ENCODE results near the gene RAB11FIP3. TPM values are rescaled to one million over a fixed set of nuclear protein-coding genes. Genes with fewer than 3 reads are reported as not detected.

The RAB11FIP3 gene
- total RNA-seq, 2 experiments from 2014 or later: 29.0 to 51.2 TPM

- Histone ChIP-seq H3K9me2 (ENCODE audit: insufficient read depth, low read length) (no peaks in the 10 kb centered on the region), H3K9me3 (ENCODE audit: low read length) (no peaks in the 10 kb centered on the region), H3K4me1 (ENCODE audit: insufficient read depth, low read length, poor library complexity, severe bottlenecking) (peaks cover 27% of the 10 kb centered on the region), H2AFZ (ENCODE audit: low read length) (no peak overlapping the region), H3K79me2 (ENCODE audit: insufficient read depth, low read depth, low read length) (no peaks in the 10 kb centered on the region), H3K36me3 (ENCODE audit: insufficient read depth, low read length) (no peaks in the 10 kb centered on the region), H3K4me3 (ENCODE audit: low read depth, low read length, poor library complexity, severe bottlenecking) (no peak overlapping the region), H4K20me1 (ENCODE audit: insufficient read depth, low read length) (no peaks in the 10 kb centered on the region), H3K27ac (ENCODE audit: low read depth, low read length, poor library complexity, severe bottlenecking) (no peak overlapping the region), H3K4me2 (ENCODE audit: low read length) (no peak overlapping the region)
- TF ChIP-seq CTCF (conservative IDR thresholded peaks at IDR 0.05; ENCODE audit: low read length) (no peak), EZH2phosphoT487 (IDR thresholded peaks at IDR 0.05; ENCODE audit: borderline replicate concordance, low read depth, low read length) (no peak)
- no peak for DNase-seq (ENCODE audit: low spot score)
- intact Hi-C loops (cut with micrococcal nuclease; ENCODE audit: unreplicated experiment): loop anchor here (5.0 kb wide), 1 partner anchor 183 kb away; the partner anchor contains the start of gene PGAP6
- no TSS peak for BruUV-seq (replicated peaks)
- ChIA-PET POLR2A (no interaction called here), CTCF (ENCODE audit: unreplicated experiment) (no interaction called here)
These were observed 139.4 kb downstream of the RAB11FIP3 start for GRCh38 chr16:564690-565418.

- no peaks in the 10 kb centered on the region for H3K9me3 ChIP-seq (ENCODE audit: low read length)
- peaks cover 29% of the 10 kb centered on the region for H3K4me1 ChIP-seq (ENCODE audit: insufficient read depth, low read length, poor library complexity, severe bottlenecking)
- no peak overlapping the region for H2AFZ ChIP-seq (ENCODE audit: low read length)
- no peak for TF ChIP-seq EZH2phosphoT487 (IDR thresholded peaks at IDR 0.05; ENCODE audit: borderline replicate concordance, low read depth, low read length)
- no peak for TF ChIP-seq CTCF (conservative IDR thresholded peaks at IDR 0.05; ENCODE audit: low read length)
- ChIA-PET POLR2A (no interaction called here), CTCF (ENCODE audit: unreplicated experiment) (no interaction called here)
- DNase-seq (ENCODE audit: low spot score): no peak
- H3K9me2 ChIP-seq (ENCODE audit: insufficient read depth, low read length): no peaks in the 10 kb centered on the region
- H3K79me2 ChIP-seq (ENCODE audit: insufficient read depth, low read depth, low read length): peaks cover 7% of the 10 kb centered on the region; the same call in 1 of the 2 replicates
- no peaks in the 10 kb centered on the region for H3K36me3 ChIP-seq (ENCODE audit: insufficient read depth, low read length)
- no TSS peak for BruUV-seq (replicated peaks)
- H3K4me2 ChIP-seq (ENCODE audit: low read length): peak overlapping the region; percentile 75
- intact Hi-C loops (cut with micrococcal nuclease; ENCODE audit: unreplicated experiment): loop anchor here (1.0 to 5.0 kb wide), 2 partner anchors 38 to 183 kb away; partner anchors contain the start of genes CAPN15 and PGAP6
- H3K27ac ChIP-seq (ENCODE audit: low read depth, low read length, poor library complexity, severe bottlenecking): no peak overlapping the region
- no peak overlapping the region for H3K4me3 ChIP-seq (ENCODE audit: low read depth, low read length, poor library complexity, severe bottlenecking)
- no peaks in the 10 kb centered on the region for H4K20me1 ChIP-seq (ENCODE audit: insufficient read depth, low read length)
These were observed 140.2 kb downstream of the RAB11FIP3 start for GRCh38 chr16:565419-566330.

Measured in OCI-LY7 (cell line).